ENCODE results near the gene SLC10A3. TPM values are rescaled to one million over a fixed set of nuclear protein-coding genes. Genes with fewer than 3 reads are reported as not detected.

SLC10A3 gene
- total and polyA plus RNA-seq, 10 of the 15 experiments (the other 5 are each of a cell fraction or from before 2014, with no cell fraction given) = 1.7 to 23.5 (median 11.0) TPM

DNA sequence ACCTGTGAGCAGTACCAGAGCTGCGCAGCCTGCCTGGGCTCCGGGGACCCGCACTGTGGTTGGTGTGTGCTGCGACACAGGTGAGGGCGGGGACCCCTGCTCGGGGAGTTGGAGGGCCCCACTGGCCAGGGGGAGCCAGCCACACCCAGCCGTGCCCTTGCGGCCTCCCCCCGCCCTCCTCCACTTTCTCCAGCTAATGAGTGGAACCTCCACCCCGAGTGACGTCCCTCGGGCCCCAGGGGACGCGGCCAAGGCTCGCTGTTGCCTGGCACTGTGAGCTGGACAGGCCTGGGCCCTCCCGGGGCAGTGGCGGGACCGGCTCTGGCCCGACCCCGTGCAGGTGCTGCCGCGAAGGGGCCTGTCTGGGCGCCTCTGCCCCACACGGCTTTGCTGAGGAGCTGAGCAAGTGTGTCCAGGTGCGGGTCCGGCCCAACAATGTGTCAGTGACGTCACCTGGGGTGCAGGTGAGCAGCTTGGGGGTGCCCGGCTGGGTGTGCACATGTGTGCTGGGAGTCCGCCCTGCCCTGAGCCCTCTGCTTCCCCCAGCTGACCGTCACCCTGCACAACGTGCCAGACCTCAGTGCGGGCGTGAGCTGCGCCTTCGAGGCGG is 26.7 kb downstream of the SLC10A3 start:
- FAIRE-seq (no peak), ATAC-seq (no peak), DNase-seq (ENCODE audit: low read depth, low spot score) (no peak)
- Histone ChIP-seq H3K36me3 (ENCODE audit: control insufficient read depth in 2 of 2, insufficient read depth in 2 of 2, low read length in 1 of 2) (peaks cover 0 to 2% of the 10 kb centered on the region in 2 experiments; a peak in 2 of 4 replicates), H3K4me3 (no peak overlapping the region), H4K20me1 (ENCODE audit: control insufficient read depth, insufficient read depth) (no peaks in the 10 kb centered on the region), H3K9me3 (replicated peaks; ENCODE audit: control insufficient read depth, insufficient read depth, low read length) (no peaks in the 10 kb centered on the region; the same call in 2 of the 3 replicates), H3K79me2 (ENCODE audit: control insufficient read depth, insufficient read depth, low read length) (peaks cover 4% of the 10 kb centered on the region), H3K27me3 (replicated peaks in 1 of 2; ENCODE audit: control insufficient read depth in 2 of 2, insufficient read depth in 2 of 2, low read length in 1 of 2) (no peaks in the 10 kb centered on the region), H3K4me1 (ENCODE audit: control insufficient read depth, insufficient read depth, low read length) (no peaks in the 10 kb centered on the region), H2AFZ (ENCODE audit: control insufficient read depth, low read depth, low read length) (no peak overlapping the region), H3K4me2 (ENCODE audit: control insufficient read depth, insufficient read depth) (no peak overlapping the region), H3K9ac (ENCODE audit: control insufficient read depth, insufficient read depth, low read length) (no peak overlapping the region), H3K27ac (ENCODE audit: control insufficient read depth, insufficient read depth) (no peak overlapping the region)
- BruUV-seq (replicated peaks) = no TSS peak
- RAD21 ChIA-PET (ENCODE audit: unreplicated experiment) = no interaction called here
- no peak for TF ChIP-seq IKZF2 (IDR thresholded peaks at IDR 0.05)
- TF ChIP-seq, protein P1, sequence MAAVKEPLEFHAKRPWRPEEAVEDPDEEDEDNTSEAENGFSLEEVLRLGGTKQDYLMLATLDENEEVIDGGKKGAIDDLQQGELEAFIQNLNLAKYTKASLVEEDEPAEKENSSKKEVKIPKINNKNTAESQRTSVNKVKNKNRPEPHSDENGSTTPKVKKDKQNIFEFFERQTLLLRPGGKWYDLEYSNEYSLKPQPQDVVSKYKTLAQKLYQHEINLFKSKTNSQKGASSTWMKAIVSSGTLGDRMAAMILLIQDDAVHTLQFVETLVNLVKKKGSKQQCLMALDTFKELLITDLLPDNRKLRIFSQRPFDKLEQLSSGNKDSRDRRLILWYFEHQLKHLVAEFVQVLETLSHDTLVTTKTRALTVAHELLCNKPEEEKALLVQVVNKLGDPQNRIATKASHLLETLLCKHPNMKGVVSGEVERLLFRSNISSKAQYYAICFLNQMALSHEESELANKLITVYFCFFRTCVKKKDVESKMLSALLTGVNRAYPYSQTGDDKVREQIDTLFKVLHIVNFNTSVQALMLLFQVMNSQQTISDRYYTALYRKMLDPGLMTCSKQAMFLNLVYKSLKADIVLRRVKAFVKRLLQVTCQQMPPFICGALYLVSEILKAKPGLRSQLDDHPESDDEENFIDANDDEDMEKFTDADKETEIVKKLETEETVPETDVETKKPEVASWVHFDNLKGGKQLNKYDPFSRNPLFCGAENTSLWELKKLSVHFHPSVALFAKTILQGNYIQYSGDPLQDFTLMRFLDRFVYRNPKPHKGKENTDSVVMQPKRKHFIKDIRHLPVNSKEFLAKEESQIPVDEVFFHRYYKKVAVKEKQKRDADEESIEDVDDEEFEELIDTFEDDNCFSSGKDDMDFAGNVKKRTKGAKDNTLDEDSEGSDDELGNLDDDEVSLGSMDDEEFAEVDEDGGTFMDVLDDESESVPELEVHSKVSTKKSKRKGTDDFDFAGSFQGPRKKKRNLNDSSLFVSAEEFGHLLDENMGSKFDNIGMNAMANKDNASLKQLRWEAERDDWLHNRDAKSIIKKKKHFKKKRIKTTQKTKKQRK (IDR thresholded peaks at IDR 0.05; ENCODE audit: low read depth, low read length) = no peak
- TF ChIP-seq FOXK2 (IDR thresholded peaks at IDR 0.05) = no peak
- SMC1A ChIA-PET (ENCODE audit: uncharacterized antibody, unreplicated experiment) = interaction anchor here (0.6 kb wide), 2 partner anchors 75 to 1543 kb away, joined by 3 to 4 read pairs; no protein-coding TSS in a partner anchor
- POLR2A ChIA-PET = no interaction called here
- in situ Hi-C loops (cut with MboI) (no loop called here), intact Hi-C loops (cut with micrococcal nuclease; ENCODE audit: unreplicated experiment) (no loop called here)
- CTCF ChIA-PET = interaction anchor here (1.2 kb wide), 1 partner anchor 63 kb away, joined by 3 read pairs; no protein-coding TSS in a partner anchor
- 80% methylated on average over 28 of the region's 36 CpGs for WGBS (ENCODE audit: insufficient coverage, insufficient replicate concordance, low lambda C conversion rate, missing lambda C conversion rate)

All from GM12878 (cell line).